ENCODE measurements around the gene IMMP2L.
"Not testable (repeated sequence)": the region's sequence is repeated elsewhere in the genome, so short reads cannot be mapped to it uniquely, and the experiment has no call there.

IMMP2L gene

DNA sequence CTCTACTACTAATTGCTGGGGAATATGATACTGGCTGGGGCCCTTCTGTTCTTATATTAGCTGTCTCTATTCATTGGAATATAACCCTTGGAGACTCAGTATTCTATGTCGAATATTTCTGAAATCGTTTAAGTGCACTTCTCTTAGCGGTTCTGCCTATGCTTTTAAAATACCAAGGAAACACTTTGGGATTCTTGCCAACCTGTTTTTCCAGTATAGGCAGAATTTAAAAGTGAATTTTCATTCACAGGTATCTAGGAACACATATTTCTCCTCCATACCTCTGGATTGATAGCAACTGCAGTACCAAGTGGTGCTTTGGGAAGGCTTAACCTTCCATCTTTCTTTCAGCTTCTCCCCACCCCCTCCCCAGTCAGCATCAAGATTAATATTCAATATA lies 841.7 kb downstream of the IMMP2L start:
- no peak for DNase-seq (ENCODE audit: low read depth)

- no peak for DNase-seq (ENCODE audit: low read depth)
Measured at GRCh38 chr7:110719741-110720140, 842.6 kb downstream of the IMMP2L start.

DNA sequence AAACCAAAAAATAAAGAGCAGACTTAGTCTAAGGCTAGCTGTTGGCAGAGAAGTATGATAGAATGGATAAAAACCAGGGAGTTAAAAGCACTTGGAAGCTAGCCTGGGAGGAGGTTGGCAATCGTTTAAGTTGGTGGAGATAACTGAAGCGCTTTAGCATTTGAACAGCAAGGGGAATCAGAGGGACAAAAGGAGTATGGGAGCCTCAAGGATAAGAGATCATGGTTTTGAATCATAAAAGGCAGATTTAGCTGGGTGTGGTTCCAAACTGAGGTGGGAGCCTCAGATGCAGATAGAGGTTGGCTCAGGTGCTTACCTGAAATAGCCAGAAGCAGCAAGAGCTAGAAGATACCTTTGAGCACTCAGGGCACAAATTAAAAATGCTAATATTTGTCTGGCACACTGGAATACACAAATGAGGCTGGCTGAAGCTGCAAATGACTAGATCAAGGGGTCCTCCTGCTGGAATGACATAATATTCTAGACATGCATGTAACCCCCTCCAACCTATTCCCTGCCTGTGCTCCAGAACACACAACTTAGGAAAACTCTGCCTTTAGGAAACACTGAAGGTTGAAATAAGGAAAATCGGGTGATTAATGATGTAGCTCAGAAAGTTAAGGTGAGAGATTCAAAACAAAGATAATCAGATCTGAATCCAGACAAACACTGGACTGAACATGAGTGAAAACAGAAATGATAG lies 843.6 kb downstream of the IMMP2L start:
- DNase-seq (ENCODE audit: low read depth): no peak

GRCh38 chr7:110704225-110704624 lies 858.1 kb downstream of the IMMP2L start:
- DNase-seq (ENCODE audit: low read depth): no peak

GRCh38 chr7:110698576-110698975 lies 863.7 kb downstream of the IMMP2L start:
- DNase-seq (ENCODE audit: low read depth): no peak

- DNase-seq (ENCODE audit: low read depth): no peak
Measured at GRCh38 chr7:110693344-110693743, 868.9 kb downstream of the IMMP2L start.

- no peak for DNase-seq (ENCODE audit: low read depth)
Measured at GRCh38 chr7:110688908-110689307, 873.4 kb downstream of the IMMP2L start.

DNA sequence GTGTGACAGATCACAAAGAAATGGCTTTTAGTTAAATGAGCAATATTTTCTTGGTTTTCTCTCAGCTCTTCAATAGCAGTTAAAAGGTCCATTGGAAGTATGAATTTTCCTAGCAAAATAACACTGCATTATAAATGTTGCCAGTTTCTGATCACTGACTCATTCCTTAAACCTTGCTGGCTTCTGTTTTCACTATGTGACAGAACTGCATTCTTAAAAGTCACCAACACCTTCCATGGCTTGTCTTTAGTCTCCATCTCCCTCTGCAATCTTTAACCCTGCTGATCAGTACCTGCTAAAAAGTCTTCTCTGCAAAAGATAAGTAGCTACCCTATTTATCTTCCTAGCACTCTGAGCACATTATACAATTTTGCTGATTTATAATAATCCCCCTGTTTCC lies 876.4 kb downstream of the IMMP2L start:
- no peak for DNase-seq (ENCODE audit: low read depth)

DNA sequence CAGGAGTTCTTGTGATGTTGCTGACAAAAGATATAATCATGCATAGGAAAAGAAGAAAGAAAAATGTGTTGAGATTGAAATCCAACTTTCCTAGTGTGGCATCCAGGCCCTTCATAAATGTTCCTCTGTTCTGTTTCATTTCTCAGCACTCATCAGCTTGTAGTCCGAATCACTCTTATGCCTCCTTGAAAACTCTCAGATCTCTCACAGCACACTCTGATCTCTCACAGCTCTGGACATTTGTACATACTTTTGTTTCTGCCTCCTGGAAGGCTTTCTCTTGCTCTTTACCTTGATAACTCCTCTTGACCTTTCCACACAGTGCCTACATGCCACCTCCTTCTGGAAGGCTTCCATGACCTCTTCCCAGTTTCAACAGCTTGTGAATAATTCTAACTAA lies 880.4 kb downstream of the IMMP2L start:
- no peak for DNase-seq (ENCODE audit: low read depth)

GRCh38 chr7:110677405-110677804 lies 884.9 kb downstream of the IMMP2L start:
- no peak for DNase-seq (ENCODE audit: low read depth)

- DNase-seq (ENCODE audit: low read depth): no peak
Measured at GRCh38 chr7:110676785-110677184, 885.5 kb downstream of the IMMP2L start.

- DNase-seq (ENCODE audit: low read depth): no peak
Measured at GRCh38 chr7:110675383-110676103, 886.7 kb downstream of the IMMP2L start.

DNA sequence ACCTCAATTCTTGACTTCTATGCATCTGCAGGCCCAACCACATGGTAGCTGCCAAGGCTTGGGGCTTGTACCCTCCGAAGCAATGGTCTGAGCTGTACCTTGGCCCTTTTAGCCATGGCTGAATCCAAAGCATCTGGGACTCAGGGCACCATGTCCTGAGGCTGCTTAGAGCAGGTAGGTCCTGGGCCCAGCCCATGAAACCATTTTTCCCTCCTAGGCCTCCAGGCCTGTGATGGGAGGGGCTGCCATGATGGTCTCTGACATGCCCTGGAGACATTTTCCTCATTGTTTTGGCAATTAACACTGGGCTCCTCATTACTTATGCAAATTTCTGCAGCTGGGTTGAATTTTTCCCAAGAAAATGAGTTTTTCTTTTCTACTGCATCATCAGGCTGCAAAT lies 889.1 kb downstream of the IMMP2L start:
- no peak for DNase-seq (ENCODE audit: low read depth)

- DNase-seq (ENCODE audit: low read depth): no peak
Measured at GRCh38 chr7:110669410-110669809, 892.9 kb downstream of the IMMP2L start.

- DNase-seq (ENCODE audit: low read depth): no peak
Measured at GRCh38 chr7:110664803-110665202, 897.5 kb downstream of the IMMP2L start.

DNA sequence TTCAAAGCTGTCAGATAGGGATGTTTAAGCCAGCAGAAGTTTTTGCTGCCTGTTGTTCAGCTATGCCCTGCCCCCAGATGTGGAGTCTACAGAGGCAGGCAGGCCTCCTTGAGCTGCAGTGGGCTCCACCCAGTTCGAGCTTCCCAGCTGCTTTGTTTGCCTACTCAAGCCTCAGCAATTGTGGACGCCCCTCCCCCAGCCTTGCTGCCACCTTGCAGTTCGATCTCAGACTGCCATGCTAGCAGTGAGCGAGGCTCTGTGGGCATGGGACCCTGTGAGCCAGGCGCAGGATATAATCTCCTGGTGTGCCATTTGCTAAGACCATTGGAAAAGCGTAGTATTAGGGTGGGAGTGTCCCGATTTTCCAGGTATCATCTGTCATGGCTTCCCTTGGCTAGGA lies 901.7 kb downstream of the IMMP2L start:
- DNase-seq (ENCODE audit: low read depth): not testable (repeated sequence)

- DNase-seq (ENCODE audit: low read depth): no peak
Measured at GRCh38 chr7:110650328-110650727, 912.0 kb downstream of the IMMP2L start.

- no peak for DNase-seq (ENCODE audit: low read depth)
Measured at GRCh38 chr7:110647266-110647665, 915.0 kb downstream of the IMMP2L start.

DNA sequence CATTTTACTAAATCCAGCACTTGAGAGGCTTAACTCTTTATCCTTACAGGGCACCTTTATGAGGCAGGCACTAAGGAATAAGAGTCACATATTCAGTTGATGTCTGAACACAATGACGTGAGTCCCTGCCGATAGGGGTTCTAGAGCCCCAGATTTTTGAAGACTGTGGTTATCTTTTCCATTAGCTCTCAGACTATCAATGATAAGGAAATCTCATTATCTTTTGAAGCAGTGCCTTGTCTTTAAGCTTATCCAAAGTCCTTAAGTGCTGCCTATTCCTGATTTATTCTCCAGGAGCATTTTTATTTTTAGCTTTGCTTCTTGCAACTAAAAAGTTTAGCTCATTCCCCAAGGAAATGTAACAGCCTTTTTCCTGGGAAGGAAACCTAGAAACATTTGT lies 915.5 kb downstream of the IMMP2L start:
- no peak for DNase-seq (ENCODE audit: low read depth)

- no peak for DNase-seq (ENCODE audit: low read depth)
Measured at GRCh38 chr7:110645616-110646015, 916.7 kb downstream of the IMMP2L start.

DNA sequence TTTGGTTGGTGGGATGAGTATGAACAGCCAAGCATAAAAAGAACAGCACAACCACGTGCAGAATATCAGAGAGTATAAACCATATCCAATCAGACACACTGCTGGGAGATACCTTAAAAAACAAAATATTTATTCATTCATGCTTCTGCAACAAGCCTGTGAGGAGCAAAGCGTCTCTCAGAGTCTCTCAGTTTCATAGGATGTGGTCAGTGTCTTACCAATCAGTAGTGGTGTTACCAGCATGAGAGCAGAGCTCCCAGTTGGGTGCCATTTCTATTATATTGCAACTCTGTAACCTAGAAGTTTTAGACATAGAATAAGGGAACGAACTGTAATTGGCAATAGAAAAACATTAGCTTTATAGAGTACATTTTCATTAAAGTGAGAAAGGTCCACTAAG lies 917.2 kb downstream of the IMMP2L start:
- DNase-seq (ENCODE audit: low read depth): no peak

DNA sequence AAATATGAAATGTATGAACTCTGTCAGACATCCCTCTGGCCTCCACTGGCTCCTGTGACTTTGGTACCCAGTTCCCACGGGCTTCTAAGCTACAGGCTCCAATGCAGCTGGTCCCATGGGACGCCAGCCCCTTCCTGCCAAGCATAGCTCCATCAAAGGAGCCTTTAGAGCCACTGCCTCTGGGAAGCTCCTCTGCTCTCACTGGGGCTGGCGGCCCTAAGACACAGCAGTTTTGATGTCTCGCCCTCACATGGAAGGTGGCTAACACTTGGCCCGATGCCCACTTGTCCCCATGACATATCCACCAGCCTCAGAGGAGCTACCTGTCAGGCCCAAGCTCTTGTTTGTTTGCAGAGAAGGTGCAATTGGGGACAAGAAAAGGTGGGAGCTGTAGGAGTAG lies 925.0 kb downstream of the IMMP2L start:
- DNase-seq (ENCODE audit: low read depth): no peak

DNA sequence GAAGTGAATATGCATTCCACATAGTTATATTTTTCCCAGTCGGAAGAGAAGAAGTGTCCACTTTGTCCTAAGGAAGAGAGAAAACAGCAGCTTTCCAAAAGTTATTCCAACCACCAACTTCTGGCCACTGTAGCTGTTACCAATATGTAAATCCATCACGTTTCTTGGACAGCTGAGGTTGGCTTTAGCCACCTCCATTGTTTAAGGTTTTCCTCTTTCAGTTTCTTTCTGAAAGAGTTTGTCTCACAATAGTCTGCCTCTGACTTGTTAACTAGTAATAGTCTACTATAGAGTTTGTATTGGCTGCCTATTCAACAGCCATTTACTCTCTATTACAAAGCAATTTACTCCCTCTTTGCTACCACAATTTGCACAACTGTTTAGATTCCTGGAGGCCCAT lies 929.0 kb downstream of the IMMP2L start:
- DNase-seq (ENCODE audit: low read depth): no peak

DNA sequence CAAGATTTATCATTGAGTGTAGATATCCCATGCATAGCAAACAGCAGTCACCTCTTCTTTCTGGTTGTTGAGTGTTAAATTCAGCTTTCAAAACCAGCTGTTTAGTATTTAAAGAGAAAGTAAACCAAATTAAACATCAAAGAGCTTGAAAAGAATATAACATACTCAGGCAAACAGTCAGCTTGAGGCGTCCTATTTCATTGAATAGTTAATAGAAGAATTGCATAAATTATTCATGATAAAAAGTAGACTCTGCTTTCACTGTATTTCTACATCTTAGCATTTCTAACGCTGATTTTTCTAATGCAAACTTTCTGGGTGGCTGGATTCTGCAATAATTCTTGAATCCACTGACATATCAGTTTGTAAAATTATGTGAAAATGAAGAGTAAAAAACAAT lies 935.9 kb downstream of the IMMP2L start:
- DNase-seq (ENCODE audit: low read depth): no peak

Data from HS-5 (cell line).